Effector memory CD4-positive, alpha-beta T cell (primary cell): ENCODE measurements around the gene AURKB.
A peak's percentile ranks its signal among the peaks of the same experiment; 100 is the strongest.

ENCODE experiments used
- DNase-seq, 3 donors: peaks; one replicate each; pipeline ENCODE4 v3.0.0-alpha.2; 2020
- H3K27ac ChIP-seq: 2 replicates; pipeline ENCODE4 v1.7.0; 2013; ENCODE audit warnings: mild to moderate bottlenecking, low read length, moderate library complexity; ENCODE audit not compliant: insufficient read depth, poor library complexity, severe bottlenecking
- H3K27me3 ChIP-seq: replicated peaks from 2 replicates; pipeline ENCODE4 v1.7.0; 2013; ENCODE audit warnings: mild to moderate bottlenecking, low read length; ENCODE audit not compliant: insufficient read depth, control insufficient read depth, poor library complexity, severe bottlenecking
- H3K36me3 ChIP-seq: 2 replicates; pipeline ENCODE4 v1.7.0; 2013; ENCODE audit warnings: mild to moderate bottlenecking, low read length, moderate library complexity; ENCODE audit not compliant: control insufficient read depth, insufficient read depth
- H3K4me1 ChIP-seq: 2 replicates; pipeline ENCODE4 v1.7.0; 2013; ENCODE audit warnings: low read length, mild to moderate bottlenecking; ENCODE audit not compliant: control insufficient read depth, insufficient read depth, poor library complexity, severe bottlenecking
- H3K4me3 ChIP-seq: 2 replicates; pipeline ENCODE4 v1.7.0; 2013; ENCODE audit warnings: low read length, low read depth, mild to moderate bottlenecking; ENCODE audit not compliant: insufficient read depth, poor library complexity, severe bottlenecking
- H3K9me3 ChIP-seq: 2 replicates; pipeline ENCODE4 v1.7.0; 2013; ENCODE audit warnings: mild to moderate bottlenecking, low read length, moderate library complexity; ENCODE audit not compliant: control insufficient read depth

The AURKB gene

GRCh38 chr17:8189041-8189710 is 21.2 kb downstream of the AURKB start:
- Histone ChIP-seq H3K4me3 (peak overlapping the region; percentile 75), H3K4me1 (peaks cover 34% of the 10 kb centered on the region), H3K27me3 (no peaks in the 10 kb centered on the region), H3K27ac (peak overlapping the region; percentile 87), H3K9me3 (no peaks in the 10 kb centered on the region), H3K36me3 (no peaks in the 10 kb centered on the region)
- peak in 1 of 3 donors; percentile 11 for DNase-seq

- Histone ChIP-seq H3K27me3 (no peaks in the 10 kb centered on the region), H3K4me3 (peak overlapping the region; percentile 75), H3K4me1 (peaks cover 34% of the 10 kb centered on the region), H3K36me3 (no peaks in the 10 kb centered on the region), H3K9me3 (no peaks in the 10 kb centered on the region), H3K27ac (peak overlapping the region; percentile 87)
- DNase-seq, result peak in 1 of 3 donors; percentile 10
Observed at GRCh38 chr17:8188263-8188839, 22.0 kb downstream of the AURKB start.

- H3K4me1 ChIP-seq, result peaks cover 34% of the 10 kb centered on the region
- peak overlapping the region; percentile 87 for H3K27ac ChIP-seq
- peak; percentile 77 to 84 (median 83) for DNase-seq
- H3K9me3 ChIP-seq, result no peaks in the 10 kb centered on the region
- H3K27me3 ChIP-seq, result no peaks in the 10 kb centered on the region
- peak overlapping the region; percentile 88 for H3K4me3 ChIP-seq
- no peaks in the 10 kb centered on the region for H3K36me3 ChIP-seq
Observed at GRCh38 chr17:8187517-8188262, 22.7 kb downstream of the AURKB start.

- Histone ChIP-seq H3K4me3 (peak overlapping the region; percentile 88), H3K27ac (peak overlapping the region; percentile 87), H3K4me1 (peaks cover 29% of the 10 kb centered on the region), H3K36me3 (no peaks in the 10 kb centered on the region), H3K9me3 (no peaks in the 10 kb centered on the region), H3K27me3 (no peaks in the 10 kb centered on the region)
- DNase-seq, result peak; percentile 75 to 80 (median 75)
Observed at GRCh38 chr17:8186787-8187516, 23.4 kb downstream of the AURKB start.

- Histone ChIP-seq H3K4me3 (peak overlapping the region; percentile 88), H3K4me1 (peaks cover 23% of the 10 kb centered on the region), H3K36me3 (no peaks in the 10 kb centered on the region), H3K9me3 (no peaks in the 10 kb centered on the region), H3K27ac (peak overlapping the region; percentile 87), H3K27me3 (no peaks in the 10 kb centered on the region)
- DNase-seq, result no peak
Observed at GRCh38 chr17:8186446-8186786, 24.0 kb downstream of the AURKB start.

GRCh38 chr17:8185582-8186445 is 24.6 kb downstream of the AURKB start:
- Histone ChIP-seq H3K4me1 (peaks cover 23% of the 10 kb centered on the region), H3K27ac (peak overlapping the region; percentile 87), H3K4me3 (peak overlapping the region; percentile 88), H3K27me3 (no peaks in the 10 kb centered on the region), H3K9me3 (no peaks in the 10 kb centered on the region), H3K36me3 (no peaks in the 10 kb centered on the region)
- DNase-seq, result peak; percentile 75 to 86 (median 79)

- peak overlapping the region; percentile 61 for H3K4me3 ChIP-seq
- no peak for DNase-seq
- H3K27me3 ChIP-seq, result no peaks in the 10 kb centered on the region
- no peaks in the 10 kb centered on the region for H3K9me3 ChIP-seq
- peak overlapping the region; percentile 81 for H3K27ac ChIP-seq
- H3K4me1 ChIP-seq, result peaks cover 31% of the 10 kb centered on the region
- H3K36me3 ChIP-seq, result no peaks in the 10 kb centered on the region
Observed at GRCh38 chr17:8176998-8177731, 33.2 kb downstream of the AURKB start.

GRCh38 chr17:8176197-8176940 is 34.0 kb downstream of the AURKB start, which contains the start of gene TMEM107:
TMEM107 (minus strand) TSS chr17:8176380; CDS start chr17:8176286, 94 bp downstream.
- peaks cover 31% of the 10 kb centered on the region for H3K4me1 ChIP-seq
- peak; percentile 73 to 84 (median 78) for DNase-seq

More at GRCh38 chr17:8176197-8176940, 34.0 kb downstream of the AURKB start, which contains the start of gene TMEM107:
- H3K4me3 ChIP-seq, result peak within 1 kb of the TSS; percentile 61
- no peaks in the 10 kb centered on the region for H3K36me3 ChIP-seq
- no peaks in the 10 kb centered on the region for H3K27me3 ChIP-seq
- no peaks in the 10 kb centered on the region for H3K9me3 ChIP-seq
- H3K27ac ChIP-seq, result peak within 1 kb of the TSS; percentile 81
